ENCODE data around the gene COLEC12.

Gene COLEC12

DNA sequence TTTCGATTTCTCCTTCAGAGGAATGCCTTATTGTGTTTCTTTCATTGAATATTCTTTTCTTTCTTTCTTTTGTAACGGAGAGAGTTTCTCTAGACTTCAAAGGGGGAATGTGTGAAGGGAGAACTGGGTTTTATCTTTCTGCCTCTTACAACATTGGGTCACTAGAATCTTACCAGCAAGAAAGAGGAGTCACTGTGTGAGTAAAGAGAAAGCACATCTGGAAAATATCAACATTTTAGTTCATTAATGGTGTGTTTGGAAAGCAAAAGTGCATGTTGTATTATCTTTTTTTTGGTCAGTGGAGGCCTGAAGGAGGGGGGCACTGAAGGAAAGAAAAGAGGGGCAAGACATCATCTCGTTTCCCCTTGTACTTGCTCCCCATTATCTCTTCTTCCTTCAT lies 146.0 kb downstream of the COLEC12 start:
- DNase-seq = no peak

DNA sequence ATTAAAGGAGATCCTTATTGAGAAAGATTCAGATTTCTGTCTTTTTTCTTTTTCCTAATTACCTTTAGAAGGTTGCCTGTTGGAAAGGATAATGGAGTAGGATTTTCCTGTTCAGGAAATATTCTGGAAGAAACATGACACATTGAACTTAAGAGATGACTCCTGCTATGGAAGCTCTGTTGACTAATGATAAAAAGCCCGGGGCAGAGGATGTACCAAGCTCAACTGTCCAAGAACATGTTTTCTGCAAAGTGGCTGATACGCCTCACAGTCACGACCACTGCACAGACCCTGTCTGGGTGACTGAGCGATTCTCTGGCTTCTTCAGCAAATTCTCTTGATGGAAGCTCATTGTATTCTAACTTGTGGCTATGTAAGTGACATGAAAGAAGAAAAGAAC lies 146.5 kb downstream of the COLEC12 start:
- no peak for DNase-seq

DNA sequence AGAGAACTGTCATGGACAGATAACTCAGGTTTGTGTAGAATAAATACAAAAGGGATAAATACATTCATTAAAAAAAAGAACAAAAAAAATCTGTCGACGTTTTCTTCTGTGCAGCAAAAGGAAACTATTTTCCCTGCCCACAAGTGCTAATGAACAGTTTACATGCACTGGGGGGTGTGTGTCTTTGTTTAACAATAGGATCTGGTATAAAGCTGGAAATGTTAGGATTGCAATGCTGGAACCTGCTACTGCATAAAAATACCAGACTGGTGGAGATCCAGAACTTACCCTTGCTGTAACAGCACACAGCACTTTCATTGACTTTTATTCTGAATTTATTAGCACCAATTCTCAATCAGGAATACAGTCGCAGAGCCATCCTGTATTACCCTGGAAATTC lies 148.1 kb downstream of the COLEC12 start:
- no peak for DNase-seq

DNA sequence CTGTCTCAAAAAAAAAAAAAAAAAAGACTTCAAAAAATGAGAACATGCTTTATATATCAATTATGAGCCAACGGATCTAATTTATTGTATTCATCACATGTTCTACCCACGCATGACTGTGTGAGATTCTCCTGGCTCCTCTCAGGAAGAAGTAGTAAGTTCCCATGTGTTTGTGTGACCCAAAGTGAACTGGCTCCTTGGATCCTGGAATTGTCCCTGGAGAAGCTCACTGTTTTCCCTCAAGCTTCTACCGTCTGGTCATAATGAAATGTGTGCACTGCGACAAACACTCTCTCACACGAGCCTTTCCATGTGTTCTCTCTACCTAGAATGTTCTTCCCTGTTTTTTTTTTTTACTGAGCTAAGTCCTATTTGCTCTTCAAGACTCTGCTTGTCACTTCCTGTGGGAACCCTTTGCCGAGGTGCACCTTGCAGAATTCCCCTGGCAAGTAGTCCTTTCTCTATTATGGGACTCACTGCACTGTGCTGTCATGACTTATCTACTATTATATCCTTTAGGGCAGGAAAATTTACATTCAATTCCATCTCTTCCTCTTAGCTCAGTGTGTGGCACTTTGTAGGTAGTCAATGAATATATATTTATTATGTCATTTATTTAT lies 149.4 kb downstream of the COLEC12 start:
- no peak for DNase-seq

DNA sequence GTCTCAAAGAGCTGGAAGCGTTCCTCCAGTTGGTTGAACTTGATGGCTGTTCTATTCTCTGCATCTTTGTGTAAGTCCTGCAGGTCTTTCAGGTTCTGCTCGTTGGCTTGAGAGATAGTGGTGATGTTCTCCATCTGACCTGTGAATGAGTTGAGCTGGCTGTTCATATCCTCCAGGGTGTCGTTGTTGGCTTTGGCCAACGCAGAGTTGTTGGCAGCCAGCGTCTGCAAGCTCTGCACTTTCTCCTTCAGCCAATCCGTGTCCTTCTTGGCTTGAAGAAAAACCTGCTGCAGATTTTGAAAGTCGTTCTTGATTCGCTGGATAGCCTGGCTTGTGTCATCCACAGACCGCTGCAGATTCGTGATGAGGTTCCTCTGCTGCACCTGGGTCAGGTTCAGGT lies 153.9 kb downstream of the COLEC12 start:
- no peak for DNase-seq

DNA sequence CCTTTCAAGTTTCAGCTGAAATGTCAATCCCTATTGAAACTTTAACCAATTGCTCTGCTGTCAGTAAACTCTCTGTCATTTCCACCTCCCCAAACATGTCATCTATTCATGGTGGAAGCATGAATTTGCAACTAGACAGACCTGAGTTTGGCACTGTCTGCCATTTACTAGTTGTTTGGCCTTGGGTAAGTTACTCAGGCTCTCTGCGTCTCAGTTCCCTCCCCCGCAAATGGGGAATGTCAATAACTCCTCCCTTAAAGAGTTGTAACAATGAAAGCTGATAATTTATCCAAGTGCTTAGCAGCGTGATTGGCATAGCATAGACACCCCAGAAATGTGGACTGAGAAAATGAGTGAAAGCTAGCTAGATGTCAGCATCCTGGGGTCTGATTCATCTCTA lies 159.4 kb downstream of the COLEC12 start:
- no peak for DNase-seq

DNA sequence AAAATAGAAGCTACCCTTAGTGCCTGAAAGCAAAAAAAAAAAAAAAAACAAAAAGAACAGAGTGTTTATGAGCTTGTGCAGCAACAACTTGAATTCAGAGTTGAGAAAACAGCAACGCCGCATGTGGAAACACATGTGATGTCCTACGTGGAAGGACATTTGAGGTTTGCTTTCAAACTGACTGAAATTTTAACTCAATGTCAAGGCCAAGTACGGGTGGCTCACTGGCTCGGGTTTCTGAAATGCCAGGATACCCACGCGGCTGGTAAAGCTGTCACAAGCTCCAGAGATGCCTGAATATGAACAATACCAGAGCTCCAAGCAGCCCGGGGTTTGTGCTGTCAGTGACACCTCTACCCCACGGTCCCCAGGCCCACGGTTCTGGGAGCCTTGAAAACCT lies 160.5 kb downstream of the COLEC12 start:
- no peak for DNase-seq

DNA sequence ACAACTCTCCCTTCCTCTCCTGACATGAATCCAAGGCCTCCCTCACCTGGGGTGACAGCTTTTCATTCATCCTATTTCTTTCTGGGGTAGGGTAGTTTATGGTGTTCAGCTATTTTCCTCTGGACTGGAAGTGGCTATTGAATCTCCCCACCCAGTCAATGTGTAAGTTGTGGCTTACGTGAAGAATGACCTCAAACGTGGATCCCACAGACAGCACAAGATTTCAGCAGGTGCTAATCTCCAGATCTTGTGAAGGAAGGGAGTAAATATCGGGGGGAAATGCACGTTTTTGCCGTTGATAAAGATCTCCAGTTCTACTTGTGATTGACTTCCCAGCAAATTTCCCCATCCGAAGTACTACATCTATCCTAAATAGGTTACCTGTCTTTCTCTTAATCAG lies 161.3 kb downstream of the COLEC12 start:
- no peak for DNase-seq

DNA sequence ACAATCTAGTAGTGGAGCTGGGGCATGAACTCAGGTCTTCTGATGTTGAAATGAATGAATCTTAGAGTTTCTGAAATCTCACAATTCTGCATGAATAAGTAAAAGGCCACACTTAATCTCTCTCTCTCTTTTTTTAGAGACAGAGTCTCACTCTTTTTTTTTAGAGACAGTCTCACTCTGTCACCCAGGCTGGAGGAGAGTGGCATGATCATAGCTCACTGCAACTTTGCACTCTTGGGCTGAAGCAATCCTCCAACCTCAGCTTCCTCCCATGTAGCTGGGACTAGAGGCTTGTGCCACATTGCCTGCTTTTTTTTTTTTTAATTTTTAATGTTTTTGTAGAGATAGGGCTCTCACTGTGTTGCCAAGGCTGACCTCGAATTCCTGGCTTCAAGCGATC lies 163.8 kb downstream of the COLEC12 start:
- DNase-seq = no peak

DNA sequence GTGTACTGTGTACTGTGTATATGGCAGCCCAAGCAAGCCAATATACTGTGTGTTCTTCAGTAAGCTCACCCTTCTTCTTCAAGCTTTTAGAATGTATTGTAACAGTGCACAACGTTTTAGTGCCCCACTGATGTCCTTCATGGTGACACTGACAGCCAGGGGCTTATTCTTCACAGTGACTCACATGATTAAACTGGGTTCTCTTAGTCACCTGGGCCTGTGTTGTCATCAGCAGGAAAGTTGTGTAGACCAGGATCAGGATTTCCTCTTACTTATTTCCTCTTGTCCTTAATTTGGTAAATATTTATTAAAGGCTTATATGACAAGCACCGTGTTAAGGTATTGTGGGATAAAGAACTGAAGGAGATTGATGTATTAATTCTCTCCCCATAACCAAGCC lies 164.8 kb downstream of the COLEC12 start:
- no peak for DNase-seq

DNA sequence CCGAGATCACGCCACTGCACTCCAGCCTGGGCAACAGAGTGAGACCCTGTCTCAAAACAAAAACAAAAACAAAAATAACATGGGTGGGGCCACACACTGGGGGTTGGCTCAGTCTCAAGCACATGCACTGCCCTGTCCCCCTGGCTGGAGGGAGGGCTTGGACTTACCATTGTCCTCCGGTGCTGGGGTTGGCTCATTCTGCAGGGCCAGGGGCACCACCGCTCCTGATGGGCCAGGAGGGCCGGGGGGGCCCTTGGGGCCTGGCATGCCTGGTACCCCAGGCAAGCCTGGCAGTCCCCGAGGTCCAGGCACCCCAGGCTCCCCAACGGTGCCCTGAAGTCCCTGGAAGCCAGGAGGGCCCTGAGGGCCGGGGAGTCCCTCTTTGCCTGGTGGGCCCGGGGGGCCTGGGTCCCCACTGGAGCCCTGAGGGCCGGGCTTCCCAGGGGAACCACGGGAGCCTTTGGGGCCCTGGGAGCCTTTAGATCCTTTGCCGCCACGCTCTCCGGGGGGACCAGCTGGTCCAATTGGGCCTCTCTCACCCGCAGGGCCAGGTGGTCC lies 165.8 kb downstream of the COLEC12 start:
- no peak for DNase-seq

DNA sequence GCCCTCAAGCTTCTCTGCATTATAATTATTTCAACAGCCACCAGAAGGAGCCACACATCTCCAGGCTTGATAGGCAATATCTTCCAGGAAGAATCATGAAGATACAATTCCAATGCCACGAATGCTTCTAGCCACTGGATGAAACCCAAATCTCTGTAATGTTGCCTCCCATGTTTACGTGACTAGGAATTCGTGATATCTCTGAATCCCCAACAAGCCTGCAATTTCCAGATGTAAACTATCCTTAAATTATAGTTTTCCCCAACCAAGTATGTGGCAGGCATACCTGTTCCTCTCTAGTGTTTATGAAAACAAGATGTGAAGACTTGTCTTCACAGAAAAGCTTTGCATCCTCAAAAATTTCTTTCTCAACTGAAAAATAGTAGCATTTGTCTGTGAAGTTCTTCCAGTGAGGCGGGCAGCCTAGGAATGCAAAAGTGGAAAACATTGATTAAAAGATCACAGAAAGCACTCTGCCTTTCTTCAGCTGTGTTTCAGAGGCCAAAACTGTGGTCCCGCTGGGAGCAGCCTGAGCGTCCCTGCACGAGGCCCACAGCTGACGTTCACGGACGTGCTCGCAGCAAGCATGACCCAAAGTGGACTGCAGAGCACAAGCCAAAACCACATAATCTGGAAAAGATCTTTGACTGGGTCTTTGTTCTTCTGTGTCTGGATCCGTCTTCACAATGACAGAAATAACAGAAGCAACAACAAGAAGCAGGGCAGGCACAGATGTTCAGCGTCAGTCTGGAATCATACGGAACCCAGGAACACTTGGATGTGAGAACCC lies 167.6 kb downstream of the COLEC12 start:
- DNase-seq = no peak

DNA sequence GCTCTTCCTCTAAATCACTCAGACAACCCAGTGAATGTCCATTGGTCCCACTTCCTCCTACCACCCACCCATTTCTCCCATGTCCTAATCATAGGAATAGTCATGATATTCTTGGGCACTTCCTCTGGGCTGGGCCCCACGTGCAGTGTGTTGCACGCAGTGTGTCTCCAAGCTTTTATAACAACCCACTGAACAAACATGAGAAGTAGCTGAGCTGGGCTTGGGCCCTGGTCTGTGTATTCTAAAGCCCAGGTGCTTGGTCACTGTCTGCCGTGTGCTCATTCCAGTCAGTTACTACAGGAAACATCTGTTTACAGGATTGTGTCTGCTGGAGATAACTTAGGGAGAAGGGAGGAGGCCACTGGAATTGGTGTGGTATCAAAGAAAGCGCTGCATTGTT lies 168.5 kb downstream of the COLEC12 start:
- no peak for DNase-seq

DNA sequence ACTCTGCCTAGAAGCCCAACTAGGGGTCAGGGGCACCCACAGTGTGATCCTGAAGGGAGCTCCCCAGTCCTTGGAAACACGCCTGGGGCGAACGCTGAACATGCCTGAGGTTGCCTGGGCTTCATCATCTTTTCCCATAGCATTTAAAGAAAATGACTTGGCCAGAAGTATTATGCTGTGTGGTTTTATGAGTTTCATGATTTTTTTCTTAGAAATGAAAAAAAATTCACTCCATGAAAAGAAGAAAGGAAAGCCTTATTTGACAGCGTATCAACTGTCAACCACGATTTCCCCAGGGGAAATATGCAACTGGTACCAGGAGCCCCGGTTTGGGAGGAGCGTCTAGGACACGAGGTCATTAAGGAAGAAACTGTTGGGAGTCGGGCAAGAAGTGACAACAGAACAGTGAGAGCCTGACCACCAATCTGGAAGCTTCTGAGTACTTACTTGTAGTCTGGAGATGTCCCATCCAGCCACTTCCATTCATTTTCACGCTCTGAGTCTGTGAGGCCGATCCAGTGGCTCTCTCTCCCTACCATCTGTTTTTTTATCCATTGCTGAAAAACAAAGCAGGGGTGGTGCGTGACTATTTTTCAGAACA lies 169.2 kb downstream of the COLEC12 start:
- no peak for DNase-seq

DNA sequence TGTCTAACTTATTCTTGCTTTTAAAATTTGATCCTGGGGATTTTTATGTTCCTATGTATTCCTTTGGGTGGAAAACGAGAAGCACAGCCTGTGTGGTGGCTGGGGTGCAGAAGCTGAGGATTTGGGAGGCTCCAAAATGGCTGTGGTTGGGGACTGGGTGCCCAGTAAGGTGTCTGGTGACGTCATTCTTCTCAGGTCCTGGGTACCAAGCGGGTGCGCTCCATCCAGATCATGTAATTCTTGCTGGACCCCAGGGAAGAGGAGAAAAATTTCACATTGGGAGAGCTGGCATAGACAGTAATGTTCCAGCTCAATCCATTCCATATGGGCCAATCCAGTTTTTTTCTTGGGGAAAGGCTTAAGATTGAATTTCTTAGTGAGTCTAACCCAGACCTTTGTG lies 171.6 kb downstream of the COLEC12 start:
- DNase-seq = no peak

DNA sequence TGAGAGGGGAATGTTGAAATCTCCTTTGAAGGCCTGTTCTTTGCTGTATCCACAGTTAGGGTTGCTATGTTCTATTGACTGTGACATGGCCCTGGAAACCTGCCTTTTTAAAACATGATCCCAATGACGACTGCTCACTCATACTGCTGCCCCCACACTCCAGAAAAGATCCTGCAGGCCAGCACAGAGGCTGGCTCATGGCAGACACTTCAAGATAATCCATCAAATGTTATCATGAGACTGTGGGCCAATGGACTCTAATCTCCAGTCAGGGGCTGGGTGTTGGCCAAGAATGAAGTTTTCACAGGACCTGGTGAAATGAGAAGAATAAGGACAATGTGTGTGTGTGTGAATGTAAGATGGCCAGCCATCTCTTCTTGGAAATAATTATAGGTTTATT lies 173.7 kb downstream of the COLEC12 start:
- no peak for DNase-seq

DNA sequence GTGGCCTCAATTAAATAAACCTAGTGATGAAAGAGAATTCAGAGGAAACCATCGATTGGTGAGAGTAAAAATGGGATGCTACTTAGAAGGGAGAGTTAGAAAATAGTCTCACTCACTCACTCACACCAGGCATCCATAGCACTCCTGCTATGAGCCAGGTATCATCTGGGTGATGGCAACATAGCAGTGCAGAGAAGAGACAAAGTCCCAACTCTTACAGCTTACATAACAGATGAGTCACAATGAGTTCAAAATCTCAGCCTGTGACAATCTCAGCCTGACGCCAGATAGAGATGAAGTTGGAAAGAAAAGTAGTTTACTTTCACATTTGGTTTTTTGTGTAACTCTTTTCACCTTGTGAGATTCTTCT lies 177.3 kb downstream of the COLEC12 start:
- DNase-seq = no peak

DNA sequence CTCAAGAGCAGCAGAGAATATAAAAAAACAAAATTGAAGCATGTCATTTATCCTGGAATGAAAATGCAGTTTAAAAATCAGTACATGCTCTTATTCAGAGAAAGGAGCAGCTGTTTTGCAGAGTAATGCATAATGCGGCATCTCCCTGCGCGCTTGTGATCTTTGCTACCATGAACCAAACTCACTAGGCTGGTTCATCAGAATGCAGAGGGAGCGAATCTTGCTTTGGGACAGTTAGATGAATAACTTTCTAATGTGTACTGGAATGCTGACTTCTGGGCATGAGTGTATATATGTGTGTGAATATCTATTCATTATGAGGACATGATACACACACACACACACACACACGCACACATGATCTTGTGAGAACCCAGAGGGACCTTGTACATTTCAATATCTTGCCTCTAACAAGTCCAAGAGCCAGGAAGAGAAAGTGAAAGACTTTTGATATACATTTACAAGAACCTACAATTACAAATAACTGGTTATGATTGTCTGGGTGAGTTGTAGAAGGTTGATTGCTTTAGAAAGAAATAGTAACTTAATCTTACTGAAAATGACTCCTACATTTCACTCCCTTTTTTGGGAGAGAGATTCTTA lies 178.5 kb downstream of the COLEC12 start:
- no peak for DNase-seq

DNA sequence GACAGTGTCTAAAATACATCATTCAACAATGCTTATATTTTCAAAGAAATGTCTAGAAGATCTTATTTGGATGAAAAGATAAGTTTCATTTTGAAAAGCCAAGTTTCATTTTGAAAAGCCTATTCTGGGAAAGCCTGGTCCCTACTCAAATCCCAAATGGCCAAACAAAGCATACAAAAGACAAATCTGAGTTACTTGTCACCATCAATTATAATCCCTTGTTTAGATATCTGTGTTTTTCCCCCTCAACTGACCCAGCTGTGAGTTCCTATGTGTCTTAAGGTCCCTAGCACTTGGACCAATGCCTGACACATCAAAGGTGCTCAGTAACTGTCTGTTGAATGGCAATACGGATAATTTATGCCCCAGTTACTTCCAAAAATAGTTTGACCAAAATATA lies 180.3 kb downstream of the COLEC12 start:
- DNase-seq = no peak

DNA sequence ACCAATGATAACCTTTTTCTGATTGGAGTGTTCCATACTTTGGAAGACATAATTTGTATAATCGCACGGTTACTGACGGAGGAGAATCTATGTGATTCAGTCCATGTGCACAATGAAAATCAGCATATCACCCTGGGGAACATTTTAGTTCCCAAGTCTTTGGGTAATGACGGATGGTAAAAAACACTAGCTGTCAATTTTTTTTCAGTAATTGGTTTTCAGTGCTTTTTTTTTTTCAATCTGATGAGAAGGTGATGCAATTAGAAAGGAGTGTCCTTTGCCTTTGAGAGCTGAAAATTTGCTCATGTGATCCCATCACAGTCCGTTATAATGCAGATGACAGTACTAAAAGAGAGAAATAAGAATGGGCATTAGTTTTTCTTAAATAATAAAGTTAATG lies 180.8 kb downstream of the COLEC12 start:
- DNase-seq = no peak

DNA sequence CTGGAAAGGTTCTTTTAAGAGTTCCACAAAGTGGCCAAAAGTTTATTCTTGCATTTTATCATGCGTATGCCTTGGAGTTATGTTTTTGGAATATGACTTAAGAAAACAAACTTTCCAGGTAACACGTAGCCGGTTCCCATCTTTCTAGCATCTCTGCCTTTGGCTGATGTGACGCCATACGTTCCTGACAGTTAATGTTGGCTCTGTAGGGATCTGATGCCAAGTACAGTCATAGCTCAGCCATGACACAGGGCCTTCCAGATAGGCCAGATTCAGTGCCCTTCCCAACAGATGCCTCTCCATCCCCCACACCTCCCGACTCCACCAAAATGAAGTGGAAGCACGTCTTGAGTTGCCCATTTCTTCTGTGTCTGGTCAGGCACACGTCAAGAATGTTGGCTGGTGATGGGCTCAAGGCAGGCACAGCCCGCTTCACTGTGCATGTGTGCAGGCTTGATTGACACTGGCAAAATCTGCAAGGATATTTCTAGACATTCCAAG lies 181.7 kb downstream of the COLEC12 start:
- DNase-seq = no peak

DNA sequence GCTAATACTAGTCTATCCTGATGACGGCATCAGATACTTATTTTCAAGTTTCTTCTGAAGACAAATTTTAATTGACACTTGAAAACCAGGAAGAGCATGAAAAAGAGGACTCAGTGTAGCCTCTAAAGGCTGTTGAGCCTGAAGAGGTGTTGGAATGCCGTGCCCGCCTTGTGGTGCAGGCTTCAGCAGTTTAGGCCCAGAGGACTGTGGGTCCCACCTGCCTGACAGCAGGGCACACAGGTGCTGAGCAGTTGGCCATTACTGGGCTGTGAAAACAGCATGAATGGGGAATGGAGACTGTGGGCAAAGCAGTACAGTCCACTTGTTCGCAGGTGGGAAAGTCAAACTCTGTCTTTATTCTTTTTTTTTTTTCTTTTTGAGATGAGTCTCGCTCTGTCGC lies 182.9 kb downstream of the COLEC12 start:
- no peak for DNase-seq

DNA sequence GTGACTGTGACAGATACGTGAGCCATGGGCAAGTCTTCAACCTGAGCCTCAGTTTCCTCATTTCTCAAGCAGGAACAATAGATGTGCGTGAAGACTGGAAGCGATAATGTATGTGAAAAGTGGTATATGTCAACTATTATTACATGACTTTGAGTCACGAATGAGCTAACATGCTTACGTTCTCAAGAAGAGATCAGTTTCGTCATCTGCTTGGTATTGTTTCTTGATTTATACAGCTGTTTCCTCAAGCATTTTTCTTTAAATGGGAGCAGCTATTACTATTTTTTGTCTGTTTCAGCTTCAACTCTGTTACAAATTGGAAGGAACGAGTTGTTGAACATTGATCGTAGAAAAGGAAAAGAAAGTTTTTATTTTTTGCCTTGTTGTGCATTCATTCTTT lies 184.1 kb downstream of the COLEC12 start:
- DNase-seq = no peak

DNA sequence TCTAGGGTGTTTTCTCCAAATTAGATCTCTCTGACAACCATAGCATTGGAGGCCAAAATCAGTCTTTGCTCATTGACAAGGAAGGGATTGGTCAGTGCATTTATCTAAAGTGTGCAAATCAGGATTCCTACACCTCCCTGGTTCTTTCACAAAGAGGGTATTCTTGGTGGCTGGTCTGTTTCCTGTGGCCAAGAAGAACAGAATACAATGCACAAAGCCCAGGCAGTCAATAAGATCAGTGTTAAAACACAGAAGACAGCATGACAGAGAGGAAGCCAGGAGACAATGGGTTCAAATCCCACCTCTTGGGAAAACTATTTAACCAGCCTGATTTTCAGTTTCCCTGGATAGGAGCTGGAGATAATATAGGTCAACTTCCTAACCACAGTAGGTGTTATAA lies 186.6 kb downstream of the COLEC12 start:
- no peak for DNase-seq

Measured in amniotic stem cell (primary cell).